HFFc6 (cell line): ENCODE results near the gene FTH1. TPM values are rescaled to one million over a fixed set of nuclear protein-coding genes. Genes with fewer than 3 reads are reported as not detected.
"Not testable (repeated sequence)": the region's sequence is repeated elsewhere in the genome, so short reads cannot be mapped to it uniquely, and the experiment has no call there.

Experiments used
- DNase-seq: peaks from one replicate; pipeline ENCODE4 v3.0.0-alpha.2; 2018
- H3K27ac Mint-ChIP-seq: 2 replicates; pipeline ENCODE4 v1.8.0; 2020; ENCODE audit warnings: mild to moderate bottlenecking, mixed read lengths
- H3K27me3 Mint-ChIP-seq: 2 replicates; pipeline ENCODE4 v1.8.0; 2021; ENCODE audit warnings: mild to moderate bottlenecking, moderate library complexity, mixed read lengths; ENCODE audit not compliant: insufficient read depth
- H3K36me3 Mint-ChIP-seq: 2 replicates; pipeline ENCODE4 v1.8.0; 2021; ENCODE audit warnings: low read depth, mixed read lengths
- H3K4me1 Mint-ChIP-seq: 2 replicates; pipeline ENCODE4 v1.8.0; 2020; ENCODE audit warnings: low read depth, mixed read lengths
- H3K4me3 Mint-ChIP-seq: 2 replicates; pipeline ENCODE4 v1.8.0; 2020; ENCODE audit warnings: mild to moderate bottlenecking, moderate library complexity, mixed read lengths
- H3K9me3 Mint-ChIP-seq: 2 replicates; pipeline ENCODE4 v1.8.0; 2020; ENCODE audit warnings: mild to moderate bottlenecking, mixed read lengths
- CTCF ChIP-seq: fragments of 200-600 bp; sonication (generic); IDR thresholded peaks from 2 replicates; pipeline ENCODE4 v1.5.0; 2021; ENCODE audit warnings: antibody characterized with exemption, mild to moderate bottlenecking
- total RNA-seq, 6 experiments: library from RNA; stranded (reverse); fragmentation: NEBNext Ultra II Directional; extraction: Animal tissue kit (Norgen Biotek cat#: 25700); gene quantifications; 2 replicates in 1 of 6; 3 replicates in 5 of 6; pipeline ENCODE4 v1.2.3, GENCODE V29; 2021

Gene FTH1
- total RNA-seq, 6 experiments from 2014 or later: 2,192 to 2,832 (median 2,637) TPM

- Mint-ChIP-seq H3K36me3 (no peaks in the 10 kb centered on the region), H3K27me3 (peaks cover 3% of the 10 kb centered on the region; the same call in 1 of the 2 replicates), H3K27ac (no peak overlapping the region), H3K4me3 (peak overlapping the region; percentile 47; the same call in 1 of the 2 replicates), H3K9me3 (no peaks in the 10 kb centered on the region), H3K4me1 (peaks cover 16% of the 10 kb centered on the region)
- DNase-seq: no peak
- no peak for TF ChIP-seq CTCF
Observed at GRCh38 chr11:61956191-61957020, 11.0 kb downstream of the FTH1 start.

GRCh38 chr11:61955422-61956135 lies 11.9 kb downstream of the FTH1 start:
- peak overlapping the region; percentile 88; the same call in 1 of the 2 replicates for H3K27ac Mint-ChIP-seq
- no peaks in the 10 kb centered on the region for H3K36me3 Mint-ChIP-seq
- H3K9me3 Mint-ChIP-seq: no peaks in the 10 kb centered on the region
- peaks cover 3% of the 10 kb centered on the region; the same call in 1 of the 2 replicates for H3K27me3 Mint-ChIP-seq
- H3K4me3 Mint-ChIP-seq: peak overlapping the region; percentile 71
- H3K4me1 Mint-ChIP-seq: peaks cover 13% of the 10 kb centered on the region
- DNase-seq: no peak
- no peak; the same call in 1 of the 2 replicates for TF ChIP-seq CTCF

GRCh38 chr11:61954851-61955421 lies 12.5 kb downstream of the FTH1 start:
- H3K4me3 Mint-ChIP-seq: peak overlapping the region; percentile 71
- no peaks in the 10 kb centered on the region for H3K36me3 Mint-ChIP-seq
- peak; percentile 58 for DNase-seq
- H3K4me1 Mint-ChIP-seq: peaks cover 13% of the 10 kb centered on the region
- TF ChIP-seq CTCF: peak; percentile 54
- no peaks in the 10 kb centered on the region for H3K27me3 Mint-ChIP-seq
- peak overlapping the region; percentile 88 for H3K27ac Mint-ChIP-seq
- no peaks in the 10 kb centered on the region for H3K9me3 Mint-ChIP-seq

GRCh38 chr11:61954106-61954850 lies 13.2 kb downstream of the FTH1 start:
- no peak for TF ChIP-seq CTCF
- H3K36me3 Mint-ChIP-seq: no peaks in the 10 kb centered on the region
- H3K27me3 Mint-ChIP-seq: peaks cover 2% of the 10 kb centered on the region; the same call in 1 of the 2 replicates
- peak overlapping the region; percentile 88 for H3K27ac Mint-ChIP-seq
- peaks cover 19% of the 10 kb centered on the region for H3K4me1 Mint-ChIP-seq
- DNase-seq: no peak
- H3K9me3 Mint-ChIP-seq: no peaks in the 10 kb centered on the region
- H3K4me3 Mint-ChIP-seq: no peak overlapping the region

GRCh38 chr11:61953632-61954031 lies 13.8 kb downstream of the FTH1 start:
- not testable (repeated sequence) for H3K9me3 Mint-ChIP-seq, H3K27ac Mint-ChIP-seq, H3K4me3 Mint-ChIP-seq, H3K36me3 Mint-ChIP-seq, DNase-seq, H3K27me3 Mint-ChIP-seq
- peaks cover 23% of the 10 kb centered on the region for H3K4me1 Mint-ChIP-seq
